H9 (cell line): ENCODE measurements around the gene NPIPB9. TPM values are rescaled to one million over a fixed set of nuclear protein-coding genes. Genes with fewer than 3 reads are reported as not detected.
"Not testable (repeated sequence)": the region's sequence is repeated elsewhere in the genome, so short reads cannot be mapped to it uniquely, and the experiment has no call there.

ENCODE experiments used
- DNase-seq: peaks from one replicate; pipeline ENCODE4 v3.0.0-alpha.2; 2017
- H2AFZ ChIP-seq: one replicate; pipeline ENCODE4 v1.6.1; 2013; ENCODE audit warnings: mild to moderate bottlenecking, low read length, control low read depth, moderate library complexity
- H2AK5ac ChIP-seq: 2 replicates; pipeline ENCODE4 v1.6.1; 2013; ENCODE audit warnings: low read length, control low read depth, mixed read lengths; ENCODE audit not compliant: insufficient read length
- H2BK120ac ChIP-seq: one replicate; pipeline ENCODE4 v1.6.1; 2013; ENCODE audit warnings: low read depth, mild to moderate bottlenecking, low read length, control low read depth, inconsistent platforms; ENCODE audit not compliant: poor library complexity, severe bottlenecking
- H2BK12ac ChIP-seq: 2 replicates; pipeline ENCODE4 v1.6.1; 2013; ENCODE audit warnings: low read length, control low read depth, mixed read lengths, low read depth; ENCODE audit not compliant: insufficient read length
- H2BK15ac ChIP-seq: 2 replicates; pipeline ENCODE4 v1.6.1; 2013; ENCODE audit warnings: low read depth, low read length, control low read depth
- H2BK20ac ChIP-seq: one replicate; pipeline ENCODE4 v1.6.1; 2013; ENCODE audit warnings: low read depth, mild to moderate bottlenecking, low read length, control low read depth, inconsistent platforms; ENCODE audit not compliant: poor library complexity, severe bottlenecking
- H2BK5ac ChIP-seq: 2 replicates; pipeline ENCODE4 v1.6.1; 2013; ENCODE audit warnings: low read length, control low read depth, mixed read lengths; ENCODE audit not compliant: insufficient read length
- H3K14ac ChIP-seq: 2 replicates; pipeline ENCODE4 v1.6.1; 2013; ENCODE audit warnings: low read length, control low read depth; ENCODE audit not compliant: insufficient read depth
- H3K18ac ChIP-seq: 2 replicates; pipeline ENCODE4 v1.6.1; 2013; ENCODE audit warnings: low read depth, mild to moderate bottlenecking, mixed read lengths, low read length, control low read depth; ENCODE audit not compliant: insufficient read length
- H3K23ac ChIP-seq: 2 replicates; pipeline ENCODE4 v1.6.1; 2013; ENCODE audit warnings: low read length, control low read depth, mixed read lengths, low read depth; ENCODE audit not compliant: insufficient read length
- H3K23me2 ChIP-seq: 2 replicates; pipeline ENCODE4 v1.6.1; 2013; ENCODE audit warnings: low read depth, mild to moderate bottlenecking, mixed read lengths, low read length, control low read depth; ENCODE audit not compliant: insufficient read length, poor library complexity, severe bottlenecking
- H3K27ac ChIP-seq: 2 replicates; pipeline ENCODE4 v1.5.1; 2013; ENCODE audit warnings: low read length, control low read depth, mixed read lengths, low read depth; ENCODE audit not compliant: insufficient read length
- H3K27me3 ChIP-seq: 2 replicates; pipeline ENCODE4 v1.6.1; 2013; ENCODE audit warnings: low read length, control low read depth, inconsistent platforms; ENCODE audit not compliant: insufficient read depth
- H3K4ac ChIP-seq: 2 replicates; pipeline ENCODE4 v1.6.1; 2013; ENCODE audit warnings: low read depth, mild to moderate bottlenecking, control low read depth, inconsistent platforms, low read length, moderate library complexity
- H3K4me1 ChIP-seq: 2 replicates; pipeline ENCODE4 v1.6.1; 2013; ENCODE audit warnings: low read length, control low read depth, inconsistent platforms; ENCODE audit not compliant: insufficient read depth
- H3K4me2 ChIP-seq: 2 replicates; pipeline ENCODE4 v1.6.1; 2013; ENCODE audit warnings: low read length, control low read depth, mixed read lengths; ENCODE audit not compliant: insufficient read length, insufficient read depth
- H3K56ac ChIP-seq: 2 replicates; pipeline ENCODE4 v1.6.1; 2013; ENCODE audit warnings: low read depth, mild to moderate bottlenecking, mixed read lengths, low read length, control low read depth; ENCODE audit not compliant: insufficient read length
- H3K79me1 ChIP-seq: 2 replicates; pipeline ENCODE4 v1.6.1; 2013; ENCODE audit warnings: low read depth, mild to moderate bottlenecking, moderate library complexity, low read length, control low read depth, inconsistent platforms; ENCODE audit not compliant: insufficient read depth, poor library complexity, severe bottlenecking
- H3K79me2 ChIP-seq: 2 replicates; pipeline ENCODE4 v1.6.1; 2013; ENCODE audit warnings: low read length, control low read depth, inconsistent platforms; ENCODE audit not compliant: insufficient read depth
- H3K9ac ChIP-seq: 2 replicates; pipeline ENCODE4 v1.6.1; 2013; ENCODE audit warnings: low read length, control low read depth, mixed read lengths; ENCODE audit not compliant: insufficient read length; ENCODE audit errors: extremely low read depth
- H3K9me3 ChIP-seq: one replicate; pipeline ENCODE4 v1.6.1; 2013; ENCODE audit warnings: low read depth, low read length, inconsistent platforms; ENCODE audit not compliant: control insufficient read depth
- H3T11ph ChIP-seq: one replicate; pipeline ENCODE4 v1.6.1; 2013; ENCODE audit warnings: mild to moderate bottlenecking, low read length, control low read depth, inconsistent platforms
- H4K20me1 ChIP-seq: one replicate; pipeline ENCODE4 v1.6.1; 2013; ENCODE audit not compliant: control insufficient read depth, insufficient read length, insufficient read depth
- H4K5ac ChIP-seq: 2 replicates; pipeline ENCODE4 v1.6.1; 2013; ENCODE audit warnings: low read depth, mild to moderate bottlenecking, mixed read lengths, low read length, control low read depth; ENCODE audit not compliant: insufficient read length
- H4K8ac ChIP-seq: replicated peaks from 2 replicates; pipeline ENCODE4 v1.6.1; 2013; ENCODE audit warnings: low read length, control low read depth, mixed read lengths, low read depth; ENCODE audit not compliant: insufficient read length
- H4K91ac ChIP-seq: 2 replicates; pipeline ENCODE4 v1.6.1; 2013; ENCODE audit warnings: low read depth, mild to moderate bottlenecking, moderate library complexity, mixed read lengths, low read length, control low read depth; ENCODE audit not compliant: insufficient read length
- H3K27ac Mint-ChIP-seq, 3 experiments: 2 replicates in 2 of 3; 3 replicates in 1 of 3; pipeline ENCODE4 v1.8.0; 2020 to 2021; ENCODE audit warnings: mixed read lengths in 3 of 3, mild to moderate bottlenecking in 1 of 3, moderate library complexity in 1 of 3
- H3K27me3 Mint-ChIP-seq: 2 replicates; pipeline ENCODE4 v1.8.0; 2021; ENCODE audit warnings: low read depth, mild to moderate bottlenecking, moderate library complexity, mixed read lengths
- H3K36me3 Mint-ChIP-seq, 3 experiments: 2 replicates in 2 of 3; 3 replicates in 1 of 3; pipeline ENCODE4 v1.8.0; 2020 to 2021; ENCODE audit warnings: low read depth in 3 of 3, mixed read lengths in 3 of 3; ENCODE audit not compliant: insufficient read depth in 1 of 3
- H3K4me1 Mint-ChIP-seq, 2 experiments: 2 replicates each; pipeline ENCODE4 v1.8.0; 2020; ENCODE audit warnings: mixed read lengths in 2 of 2
- H3K4me3 Mint-ChIP-seq, 2 experiments: 2 replicates in 1 of 2; 3 replicates in 1 of 2; pipeline ENCODE4 v1.8.0; 2020 to 2021; ENCODE audit warnings: mild to moderate bottlenecking in 2 of 2, mixed read lengths in 2 of 2, moderate library complexity in 1 of 2
- H3K9me3 Mint-ChIP-seq, 2 experiments: 2 replicates in 1 of 2; 3 replicates in 1 of 2; pipeline ENCODE4 v1.8.0; 2020; ENCODE audit warnings: mild to moderate bottlenecking in 2 of 2, mixed read lengths in 2 of 2, moderate library complexity in 1 of 2
- WGBS: extraction: QIAGEN DNeasy Blood & Tissue Kit; methylation state at CpG from one replicate; pipeline ENCODE4 v1.1.7; 2013; ENCODE audit warnings: missing lambda C conversion rate, low lambda C conversion rate, mixed read lengths; ENCODE audit not compliant: insufficient read length; ENCODE audit errors: extremely low coverage; 5-methylcytosine and 5-hydroxymethylcytosine counted together
- total RNA-seq: library from RNA; stranded (reverse); gene quantifications from 2 replicates; pipeline ENCODE4 v1.2.1, GENCODE V29; 2021

NPIPB9 gene
- total RNA-seq, 1 experiment from 2014 or later, result 1.8 TPM

- H3K79me2 ChIP-seq, H3K4me1 ChIP-seq, H2BK120ac ChIP-seq, H3K9me3 ChIP-seq, H2BK5ac ChIP-seq, H3T11ph ChIP-seq, H3K23me2 ChIP-seq, H3K27ac Mint-ChIP-seq, H2AK5ac ChIP-seq, H4K5ac ChIP-seq, H4K8ac ChIP-seq, H3K27me3 Mint-ChIP-seq, H2AFZ ChIP-seq, H3K36me3 Mint-ChIP-seq, H3K18ac ChIP-seq, H3K27me3 ChIP-seq, H2BK20ac ChIP-seq, H3K4ac ChIP-seq, H3K79me1 ChIP-seq, H3K4me2 ChIP-seq, H3K14ac ChIP-seq, H3K4me3 Mint-ChIP-seq, H4K20me1 ChIP-seq, H3K23ac ChIP-seq, H4K91ac ChIP-seq, H3K56ac ChIP-seq, H2BK12ac ChIP-seq, DNase-seq, H3K27ac ChIP-seq, H2BK15ac ChIP-seq, H3K9ac ChIP-seq, H3K4me1 Mint-ChIP-seq, H3K9me3 Mint-ChIP-seq: not testable (repeated sequence)
- WGBS, result no CpG with 5 or more reads among the region's 9 CpGs
These were observed 11.8 kb upstream of the NPIPB9 start for GRCh38 chr16:28739787-28740186.

DNA sequence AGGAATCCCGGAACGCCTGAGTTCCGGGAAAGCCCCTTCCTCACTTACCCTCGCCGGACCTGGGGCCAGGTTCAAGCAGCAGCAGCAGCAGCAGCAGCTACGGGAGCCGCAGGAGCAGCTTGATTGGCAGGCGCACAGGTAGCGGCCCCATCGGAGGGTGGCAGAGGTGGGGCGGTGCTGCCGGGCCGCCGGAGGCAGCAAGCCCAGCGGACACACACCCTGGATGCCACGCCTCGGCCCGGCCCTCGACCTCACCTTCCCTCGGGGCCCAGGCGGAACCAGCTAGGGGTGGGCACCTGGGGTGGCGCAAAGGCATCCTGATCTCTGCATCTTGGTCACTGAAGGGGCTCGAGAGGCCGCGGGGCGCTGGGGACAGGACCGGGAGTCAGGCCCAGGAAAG, 11.0 kb upstream of the NPIPB9 start:
- H3K14ac ChIP-seq, H3K4me1 Mint-ChIP-seq, H3K4me1 ChIP-seq, H3T11ph ChIP-seq, H3K79me2 ChIP-seq, H2AFZ ChIP-seq, H3K27me3 Mint-ChIP-seq, H2AK5ac ChIP-seq, H3K18ac ChIP-seq, H3K27ac Mint-ChIP-seq, H4K91ac ChIP-seq, H3K9me3 Mint-ChIP-seq, H3K9ac ChIP-seq, DNase-seq, H2BK20ac ChIP-seq, H4K20me1 ChIP-seq, H3K27me3 ChIP-seq, H4K8ac ChIP-seq, H3K9me3 ChIP-seq, H3K4ac ChIP-seq, H4K5ac ChIP-seq, H3K23me2 ChIP-seq, H3K27ac ChIP-seq, H2BK120ac ChIP-seq, H3K4me2 ChIP-seq, H3K36me3 Mint-ChIP-seq, H3K56ac ChIP-seq, H2BK15ac ChIP-seq, H3K23ac ChIP-seq, H3K79me1 ChIP-seq, H2BK5ac ChIP-seq, H2BK12ac ChIP-seq: not testable (repeated sequence)
- H3K4me3 Mint-ChIP-seq, result peak overlapping the region; percentile 41 to 72
- WGBS, result no CpG with 5 or more reads among the region's 27 CpGs
